Hepatic stellate cell (primary cell): Measurements from ENCODE around the gene GLCE.

ENCODE experiments used
- DNase-seq: peaks from one replicate; pipeline ENCODE4 v3.0.0; 2011; ENCODE audit warnings: low spot score

GLCE gene

GRCh38 chr15:69320977-69321554 is 160.6 kb downstream of the GLCE start:
- DNase-seq = no peak
